Gastroesophageal sphincter (tissue), 4 donors: ENCODE measurements around the gene PRKAG2. TPM values are rescaled to one million over a fixed set of nuclear protein-coding genes. Genes with fewer than 3 reads are reported as not detected.

Experiments used
- ATAC-seq: fragments of 150-250 bp; one replicate; pipeline ENCODE4 v1.9.1; 2016; ENCODE audit warnings: mild to moderate bottlenecking, moderate library complexity
- H3K27ac ChIP-seq, 4 donors: fragments of 200-600 bp; sonication (generic) in 3 of 4; 1 replicate in 3 of 4; 2 replicates in 1 of 4; pipeline ENCODE4 v1.5.1; 2016 to 2019
- H3K27me3 ChIP-seq: fragments of 200-600 bp; sonication (generic); one replicate; pipeline ENCODE4 v1.5.1; 2019
- H3K36me3 ChIP-seq, 2 donors: fragments of 200-600 bp; sonication (generic); one replicate each; pipeline ENCODE4 v1.5.1; 2019; ENCODE audit warnings: control low read depth in 1 of 2
- H3K4me1 ChIP-seq, 3 donors: fragments of 200-600 bp; sonication (generic); 1 replicate in 2 of 3; 2 replicates in 1 of 3; pipeline ENCODE4 v1.5.1; 2016 to 2019; ENCODE audit warnings: control low read depth in 2 of 3
- H3K4me3 ChIP-seq, 2 donors: fragments of 200-600 bp; sonication (generic); one replicate each; pipeline ENCODE4 v1.5.1; 2019; ENCODE audit warnings: mild to moderate bottlenecking in 1 of 2, moderate library complexity in 1 of 2
- H3K9me3 ChIP-seq, 3 donors: fragments of 200-600 bp; sonication (generic); one replicate each; pipeline ENCODE4 v1.5.1; 2017 to 2019; ENCODE audit warnings: control low read depth in 2 of 3
- EP300 ChIP-seq: sonication (generic); formaldehyde crosslinking; IDR thresholded peaks from one replicate; pipeline ENCODE4 v1.6.1; 2017; ENCODE audit warnings: antibody characterized with exemption, mild to moderate bottlenecking
- POLR2A ChIP-seq, 2 donors: fragments of 450-650 bp; IDR thresholded peaks; one replicate each; pipeline ENCODE4 v1.6.1; 2017; ENCODE audit warnings: antibody characterized with exemption in 2 of 2, mild to moderate bottlenecking in 2 of 2, moderate library complexity in 1 of 2
- POLR2AphosphoS5 ChIP-seq: sonication (generic); formaldehyde crosslinking; IDR thresholded peaks from one replicate; pipeline ENCODE4 v1.6.1; 2017; ENCODE audit warnings: antibody characterized with exemption
- WGBS, 2 donors: methylation state at CpG; one replicate each; pipeline ENCODE4 v1.1.5; 2018; ENCODE audit warnings: low coverage in 1 of 2; 5-methylcytosine and 5-hydroxymethylcytosine counted together
- total RNA-seq, 4 donors: library from RNA; depleted of rRNA; stranded (reverse); fragments of >200 nt; gene quantifications; one replicate each; pipeline ENCODE4 v1.1.0, GENCODE V29; 2016
- TF ChIP-seq, protein P1 (sequence below), 4 experiments: fragments of 200-600 bp in 2 of 4; fragments of 450-650 bp in 2 of 4; sonication (generic) in 1 of 4; IDR thresholded peaks; one replicate each; pipeline ENCODE4 v1.5.1; 2017 to 2019; ENCODE audit warnings: antibody characterized with exemption in 4 of 4, mild to moderate bottlenecking in 2 of 4, moderate library complexity in 2 of 4

The PRKAG2 gene
- total RNA-seq, 4 donors from 2014 or later = 48.9 to 89.0 (median 75.7) TPM

DNA sequence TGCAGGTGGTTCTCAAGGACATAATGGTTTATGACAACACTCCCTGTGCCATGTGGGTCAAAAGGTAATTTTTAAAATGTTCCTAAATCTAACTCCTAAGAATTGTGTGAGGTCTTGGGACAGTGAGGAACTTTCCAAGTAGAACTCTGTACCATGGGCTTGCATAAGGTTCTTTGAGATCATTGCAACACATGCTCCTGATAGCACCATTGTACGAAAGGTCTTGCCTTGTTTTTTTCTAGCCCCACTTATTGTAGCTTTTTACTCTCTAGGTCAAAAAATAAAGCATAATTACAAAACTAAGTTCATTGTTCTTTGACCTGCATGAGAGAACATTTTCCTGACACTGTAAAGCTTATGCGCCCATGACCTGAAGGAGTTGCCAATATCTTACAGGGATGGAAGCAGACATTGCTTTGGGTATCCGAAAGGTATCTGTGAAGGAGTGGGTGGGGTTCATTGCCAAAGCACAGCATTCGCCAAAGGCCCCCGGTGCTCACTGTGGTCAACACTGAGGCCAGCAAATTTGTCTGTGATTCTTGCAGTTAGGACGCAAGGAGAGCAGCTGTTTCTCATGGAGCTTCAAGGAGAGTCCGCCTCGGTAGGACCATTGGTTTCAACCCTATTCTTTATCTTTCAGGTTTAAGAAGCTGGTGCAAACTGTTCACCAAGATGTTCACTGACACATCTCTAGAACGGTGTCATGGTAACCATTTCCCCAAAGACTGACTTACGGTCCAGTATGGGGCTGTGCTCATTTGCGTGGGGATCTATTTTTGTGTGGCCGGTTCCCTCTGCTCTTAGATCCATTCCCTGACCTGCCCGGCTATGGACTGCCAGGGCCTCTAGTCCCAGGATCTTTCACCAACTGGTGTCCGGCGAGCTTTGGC lies 7.6 kb upstream of the PRKAG2 start:
- no peak overlapping the region for H3K4me3 ChIP-seq
- no peaks in the 10 kb centered on the region for H3K36me3 ChIP-seq
- no peak for ATAC-seq
- H3K4me1 ChIP-seq = no peaks in the 10 kb centered on the region
- no peaks in the 10 kb centered on the region for H3K9me3 ChIP-seq
- WGBS, 2 donors = 89 to 91% methylated on average over 5 to 12 of the region's 15 CpGs
- H3K27ac ChIP-seq = no peak overlapping the region
- no peak for TF ChIP-seq EP300
- H3K27me3 ChIP-seq = peaks cover 32% of the 10 kb centered on the region

DNA sequence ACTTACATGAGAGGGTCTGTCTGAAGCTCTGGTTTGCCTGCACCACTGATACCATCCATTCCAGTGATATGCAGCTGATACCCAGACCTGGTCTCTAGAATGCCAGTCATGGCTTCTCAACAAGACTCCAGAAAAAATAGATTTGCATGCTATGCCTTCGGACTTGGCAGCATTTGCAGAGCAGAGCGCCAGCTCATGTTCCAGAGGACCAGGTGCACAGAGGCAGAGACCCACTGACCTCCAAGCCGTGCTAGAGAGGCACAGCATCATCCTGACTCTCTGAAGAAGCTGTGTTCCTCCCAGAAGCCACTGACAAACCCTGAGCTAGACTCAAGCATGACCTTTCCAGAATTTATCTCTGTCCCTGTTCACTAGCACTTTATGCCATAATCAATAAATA lies 6.9 kb upstream of the PRKAG2 start:
- Histone ChIP-seq H3K4me3 (no peak overlapping the region), H3K36me3 (no peaks in the 10 kb centered on the region), H3K9me3 (no peaks in the 10 kb centered on the region), H3K4me1 (no peaks in the 10 kb centered on the region), H3K27ac (no peak overlapping the region), H3K27me3 (peaks cover 29% of the 10 kb centered on the region)
- ATAC-seq = no peak
- WGBS, 2 donors = no CpG with 5 or more reads among the region's 3 CpGs
- no peak for TF ChIP-seq POLR2A (IDR thresholded peaks at IDR 0.05)
- TF ChIP-seq, protein P1, sequence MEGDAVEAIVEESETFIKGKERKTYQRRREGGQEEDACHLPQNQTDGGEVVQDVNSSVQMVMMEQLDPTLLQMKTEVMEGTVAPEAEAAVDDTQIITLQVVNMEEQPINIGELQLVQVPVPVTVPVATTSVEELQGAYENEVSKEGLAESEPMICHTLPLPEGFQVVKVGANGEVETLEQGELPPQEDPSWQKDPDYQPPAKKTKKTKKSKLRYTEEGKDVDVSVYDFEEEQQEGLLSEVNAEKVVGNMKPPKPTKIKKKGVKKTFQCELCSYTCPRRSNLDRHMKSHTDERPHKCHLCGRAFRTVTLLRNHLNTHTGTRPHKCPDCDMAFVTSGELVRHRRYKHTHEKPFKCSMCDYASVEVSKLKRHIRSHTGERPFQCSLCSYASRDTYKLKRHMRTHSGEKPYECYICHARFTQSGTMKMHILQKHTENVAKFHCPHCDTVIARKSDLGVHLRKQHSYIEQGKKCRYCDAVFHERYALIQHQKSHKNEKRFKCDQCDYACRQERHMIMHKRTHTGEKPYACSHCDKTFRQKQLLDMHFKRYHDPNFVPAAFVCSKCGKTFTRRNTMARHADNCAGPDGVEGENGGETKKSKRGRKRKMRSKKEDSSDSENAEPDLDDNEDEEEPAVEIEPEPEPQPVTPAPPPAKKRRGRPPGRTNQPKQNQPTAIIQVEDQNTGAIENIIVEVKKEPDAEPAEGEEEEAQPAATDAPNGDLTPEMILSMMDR (IDR thresholded peaks at IDR 0.05) = no peak
- no peak for TF ChIP-seq POLR2AphosphoS5
- no peak for TF ChIP-seq EP300

GRCh38 chr7:151882734-151883133 lies 5.8 kb upstream of the PRKAG2 start:
- no peak overlapping the region for H3K4me3 ChIP-seq
- no peaks in the 10 kb centered on the region for H3K36me3 ChIP-seq
- H3K27ac ChIP-seq = no peak overlapping the region
- H3K4me1 ChIP-seq = peaks cover 0 to 8% (median 7%) of the 10 kb centered on the region in 3 donors
- TF ChIP-seq, protein P1 (IDR thresholded peaks at IDR 0.05) = no peak
- no peak for TF ChIP-seq POLR2A (IDR thresholded peaks at IDR 0.05)
- no peak for TF ChIP-seq EP300
- TF ChIP-seq POLR2AphosphoS5 = no peak
- WGBS, 2 donors = 100% methylated on average over 1 of the region's 2 CpGs; no CpG with 5 or more reads in 1 of the 2 donors
- peaks cover 29% of the 10 kb centered on the region for H3K27me3 ChIP-seq
- no peaks in the 10 kb centered on the region for H3K9me3 ChIP-seq
- no peak for ATAC-seq

DNA sequence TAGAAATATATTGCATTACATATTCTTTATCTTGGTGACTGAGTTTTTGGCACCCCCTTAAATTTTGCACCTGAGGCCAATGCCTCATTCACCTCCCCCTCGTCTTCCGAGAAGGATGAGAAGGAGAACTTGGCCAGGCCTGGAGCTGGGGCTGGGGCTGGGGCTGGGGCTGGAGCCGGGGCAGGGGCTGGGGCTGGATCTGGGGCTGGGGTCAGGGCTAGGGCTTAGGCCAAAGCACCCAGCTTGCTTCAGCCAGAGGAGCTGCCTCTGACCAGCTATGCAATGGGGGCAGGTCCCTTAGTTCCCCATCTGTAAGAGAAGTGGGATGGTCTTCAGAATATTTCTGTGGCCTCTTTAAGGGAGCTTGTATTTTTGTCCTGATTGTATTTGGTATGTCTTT lies 3.8 kb upstream of the PRKAG2 start:
- Histone ChIP-seq H3K4me1 (peaks cover 0 to 13% (median 11%) of the 10 kb centered on the region in 3 donors), H3K4me3 (no peak overlapping the region), H3K36me3 (no peaks in the 10 kb centered on the region), H3K27me3 (peaks cover 16% of the 10 kb centered on the region), H3K9me3 (no peaks in the 10 kb centered on the region), H3K27ac (no peak overlapping the region)
- no peak for TF ChIP-seq POLR2AphosphoS5
- TF ChIP-seq, protein P1 (IDR thresholded peaks at IDR 0.05) = no peak
- TF ChIP-seq POLR2A (IDR thresholded peaks at IDR 0.05) = no peak
- no peak for TF ChIP-seq EP300
- ATAC-seq = no peak
- 50% methylated on average over 1 of the region's 3 CpGs; no CpG with 5 or more reads in 1 of the 2 donors for WGBS, 2 donors

GRCh38 chr7:151877911-151878835 lies 1.3 kb upstream of the PRKAG2 start:
- ATAC-seq = no peak
- H3K9me3 ChIP-seq = no peaks in the 10 kb centered on the region
- no peaks in the 10 kb centered on the region for H3K36me3 ChIP-seq
- peak overlapping the region; percentile 63 to 90 for H3K4me3 ChIP-seq
- peaks cover 0 to 27% (median 11%) of the 10 kb centered on the region in 3 donors for H3K4me1 ChIP-seq
- peak overlapping the region in 3 of 4 donors; percentile 91 to 93 (median 92) for H3K27ac ChIP-seq
- no peaks in the 10 kb centered on the region for H3K27me3 ChIP-seq
- TF ChIP-seq, protein P1 (IDR thresholded peaks at IDR 0.05) = no peak
- TF ChIP-seq EP300 (no peak), POLR2A (IDR thresholded peaks at IDR 0.05) (no peak), POLR2AphosphoS5 (no peak)
- 13 to 23% methylated on average over 3 of the region's 30 CpGs for WGBS, 2 donors
